H1 (cell line): ENCODE results near the gene PDE4C. TPM values are rescaled to one million over a fixed set of nuclear protein-coding genes. Genes with fewer than 3 reads are reported as not detected.

Source experiments
- CTCF ChIA-PET: fragments of 300-600 bp; sonication (Branson Sonifier 250); formaldehyde crosslinking; loops from one replicate; lab custom pipeline; 2021; ENCODE audit not compliant: partially characterized antibody; lab: Charles Lee
- POLR2A ChIA-PET: fragments of 300-600 bp; sonication (Branson Sonifier 250); formaldehyde crosslinking; loops from one replicate; lab custom pipeline; 2021; ENCODE audit warnings: inconsistent platforms; ENCODE audit not compliant: partially characterized antibody; lab: Charles Lee
- DNase-seq, 2 experiments: peaks; one replicate each; pipeline versions ENCODE4 v3.0.0 to v3.0.0-alpha.2; 2010 to 2022; ENCODE audit warnings: low spot score in 2 of 2, low read depth in 1 of 2, mixed read lengths in 1 of 2
- FAIRE-seq: peaks from 2 replicates; lab custom pipeline; 2011; peaks lifted over from hg19 to GRCh38; lab: Jason Lieb, UNC
- H2AFZ ChIP-seq: 2 replicates; pipeline ENCODE4 v1.8.1; 2012; ENCODE audit warnings: low read length, inconsistent platforms
- H2AK5ac ChIP-seq: 2 replicates; pipeline ENCODE4 v1.6.1; 2013; ENCODE audit warnings: low read depth, low read length
- H2BK120ac ChIP-seq: replicated peaks from 2 replicates; pipeline ENCODE3; 2013; ENCODE audit warnings: low read depth, low read length, inconsistent platforms
- H2BK12ac ChIP-seq: 2 replicates; pipeline ENCODE4 v1.6.1; 2013; ENCODE audit warnings: low read depth, low read length
- H2BK15ac ChIP-seq: 2 replicates; pipeline ENCODE4 v1.6.1; 2013; ENCODE audit warnings: low read length
- H2BK20ac ChIP-seq: 2 replicates; pipeline ENCODE4 v1.6.1; 2013; ENCODE audit warnings: low read length
- H2BK5ac ChIP-seq: 2 replicates; pipeline ENCODE4 v1.6.1; 2013; ENCODE audit warnings: low read depth, low read length
- H3K14ac ChIP-seq: 2 replicates; pipeline ENCODE4 v1.6.1; 2013; ENCODE audit warnings: inconsistent platforms; ENCODE audit not compliant: insufficient read length
- H3K18ac ChIP-seq: 2 replicates; pipeline ENCODE4 v1.6.1; 2013; ENCODE audit warnings: low read length; ENCODE audit errors: extremely low read depth
- H3K23ac ChIP-seq: 2 replicates; pipeline ENCODE4 v1.6.1; 2013; ENCODE audit warnings: inconsistent platforms; ENCODE audit not compliant: insufficient read length
- H3K23me2 ChIP-seq: 2 replicates; pipeline ENCODE4 v1.6.1; 2013; ENCODE audit warnings: low read depth, low read length
- H3K27ac ChIP-seq: 2 replicates; pipeline ENCODE4 v1.6.1; 2011; ENCODE audit warnings: low read depth, low read length, inconsistent platforms
- H3K27me3 ChIP-seq, 4 experiments: replicated peaks in 1 of 4; 1 replicate in 1 of 4; 2 replicates in 3 of 4; pipeline versions ENCODE4 v1.6.1 to v1.8.1; 2011 to 2013; ENCODE audit warnings: low read length in 3 of 4, mild to moderate bottlenecking in 3 of 4, inconsistent platforms in 2 of 4, mixed read lengths in 2 of 4, moderate library complexity in 1 of 4; ENCODE audit not compliant: control insufficient read depth in 3 of 4, insufficient read depth in 3 of 4; ENCODE audit errors: extremely low read depth in 1 of 4
- H3K36me3 ChIP-seq, 4 experiments: 2 replicates each; pipeline versions ENCODE4 v1.6.1 to v1.8.1; 2011 to 2013; ENCODE audit warnings: mild to moderate bottlenecking in 4 of 4, low read length in 3 of 4, moderate library complexity in 2 of 4, control low read depth in 1 of 4, inconsistent platforms in 1 of 4; ENCODE audit not compliant: insufficient read depth in 4 of 4, control insufficient read depth in 2 of 4
- H3K4ac ChIP-seq: replicated peaks from 2 replicates; pipeline ENCODE3; 2013; ENCODE audit warnings: low read length, low read depth, mixed read lengths, inconsistent platforms; ENCODE audit not compliant: insufficient read length
- H3K4me1 ChIP-seq, 4 experiments: replicated peaks in 1 of 4; 1 replicate in 1 of 4; 2 replicates in 3 of 4; pipeline versions ENCODE4 v1.6.1 to v1.8.1; 2011 to 2013; ENCODE audit warnings: low read length in 3 of 4, inconsistent platforms in 2 of 4, mixed read lengths in 1 of 4; ENCODE audit not compliant: insufficient read depth in 4 of 4, control insufficient read depth in 3 of 4
- H3K4me2 ChIP-seq, 2 experiments: 2 replicates each; pipeline versions ENCODE4 v1.6.1 to v1.8.1; 2011 to 2013; ENCODE audit warnings: low read depth in 2 of 2, low read length in 2 of 2, control low read depth in 1 of 2, inconsistent platforms in 1 of 2, mild to moderate bottlenecking in 1 of 2; ENCODE audit not compliant: insufficient read depth in 1 of 2
- H3K4me3 ChIP-seq, 4 experiments: fragments of 200-600, 300-600 bp in 1 of 4; sonication (generic), shearing (Covaris generic), sonication (Bioruptor Twin) in 1 of 4; 2 replicates each; pipeline versions ENCODE4 v1.5.1 to v1.8.1; 2011 to 2016; ENCODE audit warnings: low read length in 4 of 4, low read depth in 3 of 4, control low read depth in 2 of 4, inconsistent platforms in 2 of 4, mild to moderate bottlenecking in 2 of 4, mixed read lengths in 1 of 4, moderate library complexity in 1 of 4; ENCODE audit not compliant: insufficient read depth in 2 of 4; ENCODE audit errors: extremely low read depth in 1 of 4
- H3K56ac ChIP-seq: replicated peaks from 2 replicates; pipeline ENCODE3; 2013; ENCODE audit warnings: low read depth, mild to moderate bottlenecking, mixed read lengths, low read length, inconsistent platforms; ENCODE audit not compliant: insufficient read length
- H3K79me1 ChIP-seq: 2 replicates; pipeline ENCODE4 v1.6.1; 2013; ENCODE audit warnings: low read depth, low read length, control low read depth
- H3K79me2 ChIP-seq, 2 experiments: 2 replicates each; pipeline versions ENCODE4 v1.6.1 to v1.8.1; 2012 to 2013; ENCODE audit warnings: low read length in 2 of 2, mild to moderate bottlenecking in 2 of 2, inconsistent platforms in 1 of 2; ENCODE audit not compliant: insufficient read depth in 2 of 2, control insufficient read depth in 1 of 2
- H3K9ac ChIP-seq, 4 experiments: replicated peaks in 1 of 4; 1 replicate in 1 of 4; 2 replicates in 3 of 4; pipeline versions ENCODE4 v1.6.1 to v1.8.1; 2011 to 2013; ENCODE audit warnings: low read depth in 3 of 4, low read length in 3 of 4, control low read depth in 2 of 4, mild to moderate bottlenecking in 2 of 4, moderate library complexity in 2 of 4, inconsistent platforms in 1 of 4; ENCODE audit errors: extremely low read depth in 1 of 4
- H3K9me3 ChIP-seq, 2 experiments: 2 replicates each; pipeline versions ENCODE4 v1.6.1 to v1.8.1; 2012 to 2013; ENCODE audit warnings: mild to moderate bottlenecking in 2 of 2, moderate library complexity in 2 of 2, control low read depth in 1 of 2, inconsistent platforms in 1 of 2, low read depth in 1 of 2, low read length in 1 of 2, mixed read lengths in 1 of 2; ENCODE audit not compliant: insufficient read depth in 2 of 2
- H4K20me1 ChIP-seq, 2 experiments: replicated peaks in 1 of 2; 2 replicates each; pipeline versions ENCODE3 to v1.8.1; 2011 to 2013; ENCODE audit warnings: inconsistent platforms in 2 of 2, low read length in 2 of 2, mild to moderate bottlenecking in 1 of 2; ENCODE audit not compliant: insufficient read depth in 2 of 2, control insufficient read depth in 1 of 2
- H4K5ac ChIP-seq: 2 replicates; pipeline ENCODE4 v1.6.1; 2013; ENCODE audit warnings: low read length, low read depth, mixed read lengths, inconsistent platforms; ENCODE audit not compliant: insufficient read length
- H4K8ac ChIP-seq: 2 replicates; pipeline ENCODE4 v1.8.0; 2013; ENCODE audit warnings: mild to moderate bottlenecking, moderate library complexity, low read length, inconsistent platforms; ENCODE audit not compliant: insufficient read depth; ENCODE audit errors: extremely low read depth
- H4K91ac ChIP-seq: replicated peaks from 2 replicates; pipeline ENCODE3; 2013; ENCODE audit warnings: low read length, mixed read lengths, inconsistent platforms; ENCODE audit not compliant: insufficient read length
- ATF2 ChIP-seq: IDR thresholded peaks from 2 replicates; pipeline ENCODE4 v1.6.1; 2012; ENCODE audit warnings: low read length, inconsistent platforms
- BCL11A ChIP-seq, 2 experiments: IDR thresholded peaks; one replicate each; pipeline ENCODE4 v1.6.1; 2011; ENCODE audit warnings: low read depth in 2 of 2, low read length in 2 of 2, mild to moderate bottlenecking in 2 of 2
- CTBP2 ChIP-seq: IDR thresholded peaks from 2 replicates; pipeline ENCODE4 v1.7.0; 2011; ENCODE audit warnings: borderline replicate concordance, mild to moderate bottlenecking, moderate library complexity, mixed read lengths, low read length; ENCODE audit not compliant: insufficient read depth, insufficient read length
- KDM4A ChIP-seq: IDR thresholded peaks from one replicate; pipeline ENCODE4 v1.7.1; 2012; ENCODE audit warnings: low read depth, mild to moderate bottlenecking, moderate library complexity, low read length, inconsistent platforms; ENCODE audit not compliant: severe bottlenecking
- KDM5A ChIP-seq: fragments of 200-600 bp; IDR thresholded peaks from 2 replicates; pipeline ENCODE4 v1.7.1; 2012; ENCODE audit warnings: mild to moderate bottlenecking, low read length, inconsistent platforms, mixed read lengths
- POU5F1 ChIP-seq: IDR thresholded peaks from 2 replicates; pipeline ENCODE4 v1.6.1; 2011; ENCODE audit warnings: low read depth, mild to moderate bottlenecking, low read length, moderate library complexity
- RAD21 ChIP-seq, 2 experiments: IDR thresholded peaks in 1 of 2; conservative IDR thresholded peaks in 1 of 2; 2 replicates each; pipeline ENCODE4 v1.6.1; 2011; ENCODE audit warnings: low read depth in 2 of 2, low read length in 2 of 2, improper control_type of control experiment in 1 of 2, inconsistent platforms in 1 of 2, mild to moderate bottlenecking in 1 of 2, moderate library complexity in 1 of 2
- SAP30 ChIP-seq: fragments of 300-600 bp; sonication (generic); IDR thresholded peaks from 2 replicates; pipeline ENCODE4 v1.7.1; 2012; ENCODE audit warnings: low read length, moderate library complexity, mild to moderate bottlenecking, inconsistent platforms; ENCODE audit not compliant: insufficient read depth, insufficient replicate concordance
- SIX5 ChIP-seq: IDR thresholded peaks from 2 replicates; pipeline ENCODE4 v1.6.1; 2011; ENCODE audit warnings: mild to moderate bottlenecking, low read depth, low read length
- SP1 ChIP-seq: IDR thresholded peaks from 2 replicates; pipeline ENCODE4 v1.6.1; 2011; ENCODE audit warnings: low read depth, low read length
- YY1 ChIP-seq: IDR thresholded peaks from 2 replicates; pipeline ENCODE4 v1.6.1; 2011; ENCODE audit warnings: low read depth, mild to moderate bottlenecking, low read length
- WGBS, 2 experiments: shearing (Covaris generic) in 1 of 2; methylation state at CpG; one replicate each; pipeline versions ENCODE4 v1.1.6 to v1.1.7; 2013 to 2015; ENCODE audit warnings: low lambda C conversion rate in 2 of 2, mixed read lengths in 2 of 2, inconsistent platforms in 1 of 2, low coverage in 1 of 2, missing lambda C conversion rate in 1 of 2; ENCODE audit not compliant: insufficient replicate concordance in 2 of 2, insufficient coverage in 1 of 2, insufficient read length in 1 of 2; ENCODE audit errors: extremely low coverage in 1 of 2, missing lambda C conversion rate in 1 of 2; 5-methylcytosine and 5-hydroxymethylcytosine counted together
- polyA plus RNA-seq, 7 experiments: library from polyadenylated mRNA; depleted of rRNA in 3 of 7; stranded (reverse) in 5 of 7; unstranded in 2 of 7; fragments of >200 nt in 5 of 7; fragments of 200-250 nt in 2 of 7; gene quantifications; 1 replicate in 5 of 7; 2 replicates in 1 of 7; 4 replicates in 1 of 7; pipeline versions ENCODE4 v1.2.1 to v1.2.3, GENCODE V29; 2011 to 2013; ENCODE audit warnings: missing spikeins in 2 of 7, mixed read lengths in 2 of 7
- total RNA-seq: library from RNA; stranded (reverse); fragmentation: NEBNext Ultra II Directional; extraction: Animal tissue kit (Norgen Biotek cat#: 25700); gene quantifications from 2 replicates; pipeline ENCODE4 v1.2.1, GENCODE V29; 2021

PDE4C gene
- total and polyA plus RNA-seq, 2 of the 8 experiments (the other 6 are each of a cell fraction or from before 2014, with no cell fraction given): 2.7 to 3.1 TPM

- peaks cover 2 to 5% of the 10 kb centered on the region in 2 experiments for H4K20me1 ChIP-seq
- no peaks in the 10 kb centered on the region for H3K27me3 ChIP-seq
- no peak overlapping the region for H2BK120ac ChIP-seq
- H3K79me2 ChIP-seq: no peaks in the 10 kb centered on the region
- no peak overlapping the region for H3K56ac ChIP-seq
- H3K4me2 ChIP-seq: no peak overlapping the region
- peaks cover 0 to 4% (median 0%) of the 10 kb centered on the region in 4 experiments; a peak in 3 of 7 replicates for H3K4me1 ChIP-seq
- ChIA-PET POLR2A (interaction anchor here (0.6 to 1.7 kb wide), 3 partner anchors 9 to 178 kb away, joined by 3 to 4 read pairs (median 3); no protein-coding TSS in a partner anchor), CTCF (interaction anchor here (0.6 to 5.5 kb wide), 11 partner anchors 9 to 191 kb away, joined by 3 to 33 read pairs (median 5); a partner anchor contains a TSS)
- no peaks in the 10 kb centered on the region; the same call in 1 of the 2 replicates for H3K23me2 ChIP-seq
- no peak overlapping the region for H4K91ac ChIP-seq
- TF ChIP-seq ATF2 (no peak), SIX5 (no peak), KDM5A (no peak), YY1 (no peak), SP1 (no peak), POU5F1 (no peak), KDM4A (no peak), RAD21 (IDR thresholded peaks at IDR 0.05 in 1 of 2, conservative IDR thresholded peaks at IDR 0.05 in 1 of 2; ENCODE audit: low read depth in 2 of 2, low read length in 2 of 2) (no peak), CTBP2 (no peak), BCL11A (IDR thresholded peaks at IDR 0.05; ENCODE audit: low read depth in 2 of 2, low read length in 2 of 2) (no peak), SAP30 (no peak)
- H4K8ac ChIP-seq: no peak overlapping the region
- no peak overlapping the region for H3K9ac ChIP-seq
- H3K27ac ChIP-seq: no peak overlapping the region
- H3K4me3 ChIP-seq: no peak overlapping the region
- no peaks in the 10 kb centered on the region for H3K9me3 ChIP-seq
- no peak overlapping the region for H3K23ac ChIP-seq
- no peak overlapping the region for H2BK20ac ChIP-seq
- no peak overlapping the region for H2BK5ac ChIP-seq
- DNase-seq (no peak), FAIRE-seq (no peak)
- WGBS, 2 experiments: 93% methylated on average over 9 of the region's 9 CpGs; no CpG with 5 or more reads in 1 of the 2 experiments
- H3K36me3 ChIP-seq: no peaks in the 10 kb centered on the region; a peak in 1 of 8 replicates
- no peak overlapping the region for H2AFZ ChIP-seq
- H2BK15ac ChIP-seq: no peak overlapping the region
- H3K79me1 ChIP-seq: no peaks in the 10 kb centered on the region; the same call in 1 of the 2 replicates
- no peak overlapping the region for H3K4ac ChIP-seq
- no peak overlapping the region for H3K18ac ChIP-seq
- no peak overlapping the region for H4K5ac ChIP-seq
- no peak overlapping the region for H2AK5ac ChIP-seq
- H3K14ac ChIP-seq: no peak overlapping the region
- no peak overlapping the region for H2BK12ac ChIP-seq
Observed at GRCh38 chr19:18270326-18270725, 44.1 kb upstream of the PDE4C start.
